SU-DHL-6 (cell line): ENCODE data around the gene CREB5.

Source experiments
- H2AFZ ChIP-seq: fragments of 200-600 bp; sonication (generic); 2 replicates; pipeline ENCODE4 v1.6.1; 2014; ENCODE audit warnings: low read depth, mild to moderate bottlenecking, moderate library complexity, mixed read lengths, antibody characterized with exemption, low read length; ENCODE audit not compliant: severe bottlenecking
- H3F3A ChIP-seq: fragments of 200-600 bp; shearing (Covaris generic); 2 replicates; pipeline ENCODE4 v1.6.0; 2016; ENCODE audit warnings: antibody characterized with exemption, mild to moderate bottlenecking; ENCODE audit not compliant: insufficient read depth
- H3K27ac ChIP-seq: fragments of 200-600 bp; sonication (generic); 2 replicates; pipeline ENCODE4 v1.5.1; 2016; ENCODE audit warnings: low read depth, mild to moderate bottlenecking, low read length, moderate library complexity, mixed read lengths
- H3K27me3 ChIP-seq: fragments of 200-600 bp; sonication (generic), shearing (Covaris generic); 2 replicates; pipeline ENCODE4 v1.6.0; 2014; ENCODE audit warnings: mild to moderate bottlenecking, low read length
- H3K36me3 ChIP-seq: fragments of 200-600 bp; sonication (generic); 2 replicates; pipeline ENCODE4 v1.6.1; 2014; ENCODE audit warnings: mild to moderate bottlenecking, low read length, mixed read lengths
- H3K4me2 ChIP-seq: fragments of 300-600, 200-600 bp; shearing (Covaris generic), sonication (generic); 2 replicates; pipeline ENCODE4 v1.6.0; 2014; ENCODE audit warnings: low read length, low read depth, mild to moderate bottlenecking; ENCODE audit not compliant: poor library complexity, severe bottlenecking
- H3K4me3 ChIP-seq: fragments of 200-600 bp; sonication (generic); 2 replicates; pipeline ENCODE4 v1.5.1; 2014; ENCODE audit warnings: antibody characterized with exemption, low read length, mild to moderate bottlenecking, mixed read lengths; ENCODE audit not compliant: insufficient read depth, poor library complexity, severe bottlenecking
- H3K79me2 ChIP-seq: fragments of 200-600 bp; sonication (generic); 2 replicates; pipeline ENCODE4 v1.6.1; 2014; ENCODE audit warnings: mild to moderate bottlenecking, low read length, moderate library complexity; ENCODE audit not compliant: insufficient read depth
- H3K9ac ChIP-seq: fragments of 200-600 bp; sonication (generic); 2 replicates; pipeline ENCODE4 v1.7.0; 2014; ENCODE audit warnings: mild to moderate bottlenecking, low read length
- H3K9me2 ChIP-seq: fragments of 200-600 bp; sonication (generic); replicated peaks from 2 replicates; pipeline ENCODE4 v1.6.1; 2014; ENCODE audit warnings: low read length; ENCODE audit not compliant: insufficient read depth
- H3K9me3 ChIP-seq: fragments of 200-600 bp; sonication (generic); 2 replicates; pipeline ENCODE4 v1.6.1; 2014; ENCODE audit warnings: low read length, mixed read lengths; ENCODE audit not compliant: insufficient read depth
- H4K20me1 ChIP-seq: fragments of 200-600 bp; sonication (generic); 2 replicates; pipeline ENCODE4 v1.6.1; 2014; ENCODE audit warnings: low read depth, mild to moderate bottlenecking, antibody characterized with exemption, low read length, moderate library complexity, mixed read lengths
- CTCF ChIP-seq: fragments of 200-600 bp; sonication (generic); IDR thresholded peaks from one replicate; pipeline ENCODE4 v1.5.1; 2017; ENCODE audit warnings: antibody characterized with exemption, mild to moderate bottlenecking, low read length, moderate library complexity; ENCODE audit not compliant: insufficient read depth, poor library complexity, severe bottlenecking
- EZH2phosphoT487 ChIP-seq: fragments of 200-600 bp; sonication (generic), shearing (Covaris generic); conservative IDR thresholded peaks from 2 replicates; pipeline ENCODE4 v1.6.1; 2018; ENCODE audit warnings: mild to moderate bottlenecking, antibody characterized with exemption, low read length, moderate library complexity, mixed read lengths

CREB5 gene

GRCh38 chr7:28872226-28872625 lies 459.9 kb downstream of the CREB5 start:
- H3K4me2 ChIP-seq: no peak overlapping the region
- H3K27ac ChIP-seq: no peak overlapping the region
- H3K27me3 ChIP-seq: no peaks in the 10 kb centered on the region
- no peaks in the 10 kb centered on the region for H4K20me1 ChIP-seq
- no peak overlapping the region for H3K4me3 ChIP-seq
- H2AFZ ChIP-seq: no peak overlapping the region
- no peaks in the 10 kb centered on the region for H3F3A ChIP-seq
- no peak overlapping the region for H3K9ac ChIP-seq
- no peaks in the 10 kb centered on the region for H3K36me3 ChIP-seq
- H3K9me2 ChIP-seq: no peaks in the 10 kb centered on the region
- TF ChIP-seq CTCF (no peak), EZH2phosphoT487 (no peak)
- H3K79me2 ChIP-seq: no peaks in the 10 kb centered on the region
- H3K9me3 ChIP-seq: no peaks in the 10 kb centered on the region

- Histone ChIP-seq H3K27me3 (no peaks in the 10 kb centered on the region), H4K20me1 (no peaks in the 10 kb centered on the region), H3K9me3 (no peaks in the 10 kb centered on the region), H3K9ac (no peak overlapping the region), H2AFZ (no peak overlapping the region), H3K79me2 (no peaks in the 10 kb centered on the region), H3K27ac (no peak overlapping the region), H3F3A (no peaks in the 10 kb centered on the region), H3K9me2 (no peaks in the 10 kb centered on the region), H3K36me3 (no peaks in the 10 kb centered on the region), H3K4me3 (no peak overlapping the region), H3K4me2 (no peak overlapping the region)
- TF ChIP-seq EZH2phosphoT487 (no peak), CTCF (no peak)
These were observed 461.0 kb downstream of the CREB5 start for GRCh38 chr7:28873365-28873764.

- no peaks in the 10 kb centered on the region for H3K27me3 ChIP-seq
- no peaks in the 10 kb centered on the region for H3K79me2 ChIP-seq
- no peaks in the 10 kb centered on the region for H4K20me1 ChIP-seq
- H3K4me2 ChIP-seq: no peak overlapping the region
- no peak overlapping the region for H3K4me3 ChIP-seq
- no peaks in the 10 kb centered on the region for H3K36me3 ChIP-seq
- H2AFZ ChIP-seq: no peak overlapping the region
- H3K9me3 ChIP-seq: no peaks in the 10 kb centered on the region
- no peak overlapping the region for H3K9ac ChIP-seq
- no peak overlapping the region for H3K27ac ChIP-seq
- no peak for TF ChIP-seq CTCF
- no peak for TF ChIP-seq EZH2phosphoT487
- H3F3A ChIP-seq: no peaks in the 10 kb centered on the region
- no peaks in the 10 kb centered on the region for H3K9me2 ChIP-seq
These were observed 461.7 kb downstream of the CREB5 start for GRCh38 chr7:28874001-28874400.
